ENCODE measurements around the gene SPINT2.

GRCh38 chr19:38308926-38309614 lies 44.7 kb downstream of the SPINT2 start:
- no peak for TF ChIP-seq CTCF (conservative IDR thresholded peaks at IDR 0.05; ENCODE audit: low read depth, low read length)
- TF ChIP-seq EZH2 (IDR thresholded peaks at IDR 0.05; ENCODE audit: borderline replicate concordance, low read depth, low read length, poor library complexity, severe bottlenecking) = no peak

Data from A673 (cell line).